ENCODE measurements around the gene SPEN. TPM values are rescaled to one million over a fixed set of nuclear protein-coding genes. Genes with fewer than 3 reads are reported as not detected.
A peak's percentile ranks its signal among the peaks of the same experiment; 100 is the strongest.
"Not testable (repeated sequence)": the region's sequence is repeated elsewhere in the genome, so short reads cannot be mapped to it uniquely, and the experiment has no call there.

SPEN gene
- total RNA-seq, 2 donors from 2014 or later: 27.8 to 38.9 TPM

DNA sequence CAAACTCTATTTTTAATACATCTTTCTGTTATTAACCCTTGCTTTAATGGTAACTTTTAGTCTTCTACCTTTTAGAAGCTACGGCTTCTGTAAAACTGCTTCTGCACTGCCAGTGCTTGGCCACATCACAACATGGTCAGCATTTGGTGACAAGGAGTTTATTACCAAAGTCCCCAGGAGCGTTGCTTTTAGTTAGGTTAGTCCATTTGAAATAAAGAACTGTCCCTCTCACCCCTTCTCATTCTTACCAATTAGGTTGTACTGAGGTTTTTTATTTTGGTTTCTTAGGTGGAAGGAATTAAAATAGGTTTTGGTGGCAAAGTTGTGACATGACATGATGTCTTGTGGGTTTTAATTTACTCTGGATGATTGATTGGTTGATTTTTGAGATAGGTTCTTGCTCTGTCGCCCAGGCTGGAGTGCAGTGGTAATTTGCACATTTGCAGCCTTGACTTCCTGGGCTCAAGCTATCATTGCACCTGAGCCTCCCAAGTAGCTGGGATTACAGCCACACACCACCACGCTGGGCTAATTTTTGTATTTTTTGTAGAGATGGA, 39.2 kb downstream of the SPEN start:
- H3K27me3 ChIP-seq: no peaks in the 10 kb centered on the region
- no peaks in the 10 kb centered on the region for H3K9me3 ChIP-seq
- TF ChIP-seq, protein P1, sequence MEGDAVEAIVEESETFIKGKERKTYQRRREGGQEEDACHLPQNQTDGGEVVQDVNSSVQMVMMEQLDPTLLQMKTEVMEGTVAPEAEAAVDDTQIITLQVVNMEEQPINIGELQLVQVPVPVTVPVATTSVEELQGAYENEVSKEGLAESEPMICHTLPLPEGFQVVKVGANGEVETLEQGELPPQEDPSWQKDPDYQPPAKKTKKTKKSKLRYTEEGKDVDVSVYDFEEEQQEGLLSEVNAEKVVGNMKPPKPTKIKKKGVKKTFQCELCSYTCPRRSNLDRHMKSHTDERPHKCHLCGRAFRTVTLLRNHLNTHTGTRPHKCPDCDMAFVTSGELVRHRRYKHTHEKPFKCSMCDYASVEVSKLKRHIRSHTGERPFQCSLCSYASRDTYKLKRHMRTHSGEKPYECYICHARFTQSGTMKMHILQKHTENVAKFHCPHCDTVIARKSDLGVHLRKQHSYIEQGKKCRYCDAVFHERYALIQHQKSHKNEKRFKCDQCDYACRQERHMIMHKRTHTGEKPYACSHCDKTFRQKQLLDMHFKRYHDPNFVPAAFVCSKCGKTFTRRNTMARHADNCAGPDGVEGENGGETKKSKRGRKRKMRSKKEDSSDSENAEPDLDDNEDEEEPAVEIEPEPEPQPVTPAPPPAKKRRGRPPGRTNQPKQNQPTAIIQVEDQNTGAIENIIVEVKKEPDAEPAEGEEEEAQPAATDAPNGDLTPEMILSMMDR (IDR thresholded peaks at IDR 0.05): peak in 4 of 7 experiments; percentile 10 to 32 (median 20)
- TF ChIP-seq POLR2A (IDR thresholded peaks at IDR 0.05): no peak
- no peak overlapping the region for H3K4me3 ChIP-seq
- WGBS, 2 donors: 13 to 15% methylated on average over 4 of the region's 4 CpGs
- DNase-seq (peak in 1 of 4 donors; percentile 14), ATAC-seq (peak; percentile 28)
- peak overlapping the region; percentile 87 to 94 (median 92) for H3K27ac ChIP-seq
- H3K36me3 ChIP-seq (replicated peaks in 1 of 2; ENCODE audit: insufficient read depth in 1 of 2, low read depth in 2 of 2): no peaks in the 10 kb centered on the region
- intact Hi-C loops (cut with DNase I): no loop called here
- peaks cover 24% of the 10 kb centered on the region for H3K4me1 ChIP-seq

DNA sequence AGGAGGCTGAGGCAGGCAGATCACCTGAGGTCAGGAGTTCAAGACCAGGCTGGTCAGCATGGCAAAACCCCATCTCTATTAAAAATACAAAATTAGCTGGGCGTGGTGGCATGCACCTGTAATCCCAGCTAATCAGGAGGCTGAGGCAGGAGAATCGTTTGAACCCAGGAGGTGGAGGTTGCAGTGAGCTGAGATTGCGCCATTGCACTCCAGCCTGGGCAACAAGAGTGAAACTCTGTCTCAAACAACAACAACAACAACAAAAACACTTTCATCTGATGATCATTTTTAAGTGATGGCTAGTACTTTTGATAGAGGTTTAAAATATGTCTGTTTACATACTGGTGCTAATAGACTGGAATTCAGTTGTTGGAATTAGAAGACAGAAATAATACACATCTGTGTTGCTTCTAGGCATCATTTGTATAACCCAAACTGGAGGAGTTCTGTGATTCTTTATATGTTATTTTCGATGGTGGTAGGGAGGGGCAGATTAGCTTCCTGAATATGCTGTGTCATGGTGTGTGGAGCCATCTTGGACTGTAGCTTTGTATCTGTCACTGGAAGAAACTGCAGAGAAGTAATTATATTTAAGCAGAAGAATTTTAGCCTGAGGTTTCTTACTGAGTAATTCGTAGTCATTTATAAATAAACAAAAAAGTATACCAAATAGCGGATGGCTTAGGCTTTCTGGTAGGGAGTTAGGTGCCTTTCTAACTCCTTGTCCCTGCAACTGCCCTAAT, 45.5 kb downstream of the SPEN start:
- H3K27me3 ChIP-seq; H3K4me3 ChIP-seq; ATAC-seq; DNase-seq; intact Hi-C loops (cut with DNase I); H3K9me3 ChIP-seq; H3K36me3 ChIP-seq (replicated peaks in 1 of 2; ENCODE audit: insufficient read depth in 1 of 2, low read depth in 2 of 2): not testable (repeated sequence)
- H3K27ac ChIP-seq: peak overlapping the region in 1 of 4 donors; percentile 16
- peaks cover 17% of the 10 kb centered on the region for H3K4me1 ChIP-seq
- WGBS, 2 donors: 80 to 81% methylated on average over 6 of the region's 6 CpGs

DNA sequence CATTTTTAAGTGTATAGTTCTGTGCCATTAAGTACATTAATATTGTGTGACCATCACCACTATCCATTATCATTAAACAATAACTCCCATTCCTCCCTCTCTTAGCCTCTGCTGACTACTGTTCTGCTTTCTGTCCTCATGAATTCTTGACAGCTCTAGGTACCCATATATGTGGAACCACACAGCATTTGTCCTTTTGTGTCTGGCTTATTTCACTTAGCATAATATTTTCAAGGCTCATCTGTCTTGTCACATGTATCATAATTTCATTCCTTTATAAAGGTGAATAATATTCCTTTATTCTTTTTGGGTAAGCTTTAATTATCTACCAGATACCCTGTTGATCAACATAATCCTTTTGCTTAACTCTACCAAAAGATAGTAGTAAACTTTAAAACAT, 47.7 kb downstream of the SPEN start:
- no peak for ATAC-seq
- Histone ChIP-seq H3K9me3 (no peaks in the 10 kb centered on the region), H3K27me3 (no peaks in the 10 kb centered on the region), H3K36me3 (replicated peaks in 1 of 2; ENCODE audit: insufficient read depth in 1 of 2, low read depth in 2 of 2) (no peaks in the 10 kb centered on the region), H3K27ac (no peak overlapping the region), H3K4me3 (no peak overlapping the region), H3K4me1 (peaks cover 17% of the 10 kb centered on the region)
- TF ChIP-seq, protein P1 (IDR thresholded peaks at IDR 0.05): no peak
- DNase-seq: no peak
- intact Hi-C loops (cut with DNase I): no loop called here

DNA sequence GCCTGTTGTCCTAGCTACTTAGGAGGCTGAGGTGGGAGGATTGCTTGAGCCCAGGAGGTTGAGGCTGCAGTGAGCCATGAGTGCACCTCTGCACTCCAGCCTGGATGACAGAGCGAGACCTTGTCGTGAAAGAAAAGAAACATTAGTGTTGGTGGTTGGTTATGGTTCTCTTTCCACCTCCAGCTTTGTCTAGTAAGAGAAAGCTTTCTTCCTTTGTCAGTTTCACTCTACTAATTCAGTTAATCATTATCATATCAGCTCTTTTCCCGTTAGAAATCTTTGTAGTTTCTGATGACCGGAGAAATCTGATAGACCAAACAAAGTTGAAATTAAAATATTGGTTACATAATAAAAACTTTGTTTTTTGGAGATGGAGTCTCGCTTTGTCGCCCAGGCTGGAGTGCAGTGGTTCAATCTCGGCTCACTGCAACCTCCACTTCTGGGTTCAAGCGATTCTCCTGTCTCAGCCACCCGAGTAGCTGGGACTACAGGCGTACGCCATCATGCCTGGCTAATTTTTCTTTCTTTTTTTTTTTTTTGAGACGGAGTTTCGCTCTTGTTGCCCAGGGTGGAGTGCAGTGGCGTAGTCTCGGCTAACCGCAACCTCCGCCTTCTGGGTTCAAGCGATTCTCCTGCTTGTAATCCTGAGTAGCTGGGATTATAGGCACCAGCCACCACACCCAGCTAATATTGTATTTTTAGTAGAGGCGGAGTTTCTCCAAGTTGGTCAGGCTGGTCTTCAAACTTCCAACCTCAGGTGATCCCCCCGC, 49.5 kb downstream of the SPEN start:
- 87 to 89% methylated on average over 20 of the region's 20 CpGs for WGBS, 2 donors
- ATAC-seq; H3K9me3 ChIP-seq; H3K27me3 ChIP-seq; H3K27ac ChIP-seq; DNase-seq; H3K4me3 ChIP-seq; H3K36me3 ChIP-seq (replicated peaks in 1 of 2; ENCODE audit: insufficient read depth in 1 of 2, low read depth in 2 of 2); intact Hi-C loops (cut with DNase I): not testable (repeated sequence)
- H3K4me1 ChIP-seq: peaks cover 23% of the 10 kb centered on the region

DNA sequence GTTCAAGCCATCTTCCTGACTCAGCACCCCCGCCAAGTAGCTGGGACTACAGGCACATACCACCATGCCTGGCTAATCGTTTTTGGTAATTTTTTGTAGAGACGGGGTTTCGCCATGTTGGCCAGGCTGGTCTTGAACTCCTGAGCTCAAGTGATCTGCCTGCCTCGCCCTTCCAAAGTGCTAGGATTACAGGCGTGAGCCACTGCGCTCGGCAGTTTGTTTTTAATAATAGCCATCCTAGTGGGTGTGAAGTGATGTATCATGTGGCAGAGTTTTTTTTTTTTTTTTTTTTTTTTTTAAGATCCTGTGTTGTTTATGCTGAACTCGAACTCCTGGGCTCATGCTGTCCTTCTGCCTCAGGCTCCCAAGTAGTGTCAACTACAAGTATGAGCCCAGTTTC, 51.8 kb downstream of the SPEN start:
- H3K4me3 ChIP-seq: no peak overlapping the region
- ATAC-seq: no peak
- no peaks in the 10 kb centered on the region for H3K9me3 ChIP-seq
- no peaks in the 10 kb centered on the region for H3K27me3 ChIP-seq
- no peak for DNase-seq
- H3K4me1 ChIP-seq: peaks cover 16% of the 10 kb centered on the region
- no peaks in the 10 kb centered on the region for H3K36me3 ChIP-seq (replicated peaks in 1 of 2; ENCODE audit: insufficient read depth in 1 of 2, low read depth in 2 of 2)
- TF ChIP-seq, protein P1 (IDR thresholded peaks at IDR 0.05): no peak
- no peak for TF ChIP-seq POLR2A (IDR thresholded peaks at IDR 0.05)
- H3K27ac ChIP-seq: no peak overlapping the region
- WGBS, 2 donors: 92 to 93% methylated on average over 9 of the region's 9 CpGs
- intact Hi-C loops (cut with DNase I): no loop called here
